ENCODE results near the gene SEC16A.

Gene SEC16A

GRCh38 chr9:136504512-136505348, 21.9 kb upstream of the SEC16A start:
- no peak for DNase-seq

GRCh38 chr9:136502940-136503550, 20.2 kb upstream of the SEC16A start:
- DNase-seq: no peak

- DNase-seq: no peak
Measured at GRCh38 chr9:136502196-136502595, 19.4 kb upstream of the SEC16A start.

GRCh38 chr9:136501686-136502085, 18.8 kb upstream of the SEC16A start:
- DNase-seq: no peak

DNA sequence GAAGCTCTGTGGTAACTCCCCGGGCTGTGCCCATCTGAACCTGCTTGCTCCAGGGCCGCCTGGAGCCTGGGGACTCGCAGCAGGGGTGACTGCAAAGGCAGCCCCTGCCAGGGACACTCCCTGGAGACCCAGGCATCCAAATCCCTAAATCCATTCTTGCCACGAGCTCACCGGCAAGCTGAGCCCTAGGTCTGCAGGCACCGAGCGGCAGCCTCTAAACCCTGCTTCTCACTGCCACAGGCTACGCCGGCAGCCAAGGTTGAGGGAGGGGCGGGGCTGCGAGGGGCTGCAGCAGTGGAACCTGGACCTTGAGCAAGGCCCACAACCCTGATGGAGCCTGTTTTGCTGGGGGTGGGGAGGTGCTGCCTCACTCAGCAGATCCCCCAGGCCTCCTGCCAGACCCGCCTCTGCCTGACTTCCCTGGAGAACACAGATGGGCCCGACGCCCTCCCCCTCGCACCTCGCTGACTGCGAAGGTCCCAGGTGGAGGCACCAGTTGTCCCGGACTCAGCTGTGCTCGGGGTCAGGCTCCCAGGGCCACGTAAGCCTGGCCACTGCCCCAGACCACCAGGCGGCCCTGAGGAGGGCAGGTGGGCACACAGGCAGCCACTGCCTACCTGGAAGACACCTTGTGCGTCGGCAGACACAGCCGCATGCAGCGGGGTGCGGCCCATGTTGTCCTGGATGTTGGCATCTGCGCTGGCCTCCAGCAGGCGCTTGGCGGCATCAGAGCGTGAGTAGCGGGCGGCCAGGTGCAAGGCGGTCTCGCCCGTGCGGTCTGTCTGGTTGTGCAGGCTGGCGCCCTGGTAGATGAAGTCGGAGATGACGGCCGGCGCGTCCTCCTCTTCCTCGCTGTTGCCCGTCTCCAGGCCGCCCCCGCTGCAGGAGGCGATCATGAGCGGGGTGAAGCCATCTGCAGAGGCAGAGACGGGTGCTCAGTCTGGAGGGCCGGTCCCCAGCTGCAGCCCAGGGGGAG, 17.4 kb upstream of the SEC16A start:
- no peak for DNase-seq

- no peak for DNase-seq
Measured at GRCh38 chr9:136499071-136499934, 16.5 kb upstream of the SEC16A start.

DNA sequence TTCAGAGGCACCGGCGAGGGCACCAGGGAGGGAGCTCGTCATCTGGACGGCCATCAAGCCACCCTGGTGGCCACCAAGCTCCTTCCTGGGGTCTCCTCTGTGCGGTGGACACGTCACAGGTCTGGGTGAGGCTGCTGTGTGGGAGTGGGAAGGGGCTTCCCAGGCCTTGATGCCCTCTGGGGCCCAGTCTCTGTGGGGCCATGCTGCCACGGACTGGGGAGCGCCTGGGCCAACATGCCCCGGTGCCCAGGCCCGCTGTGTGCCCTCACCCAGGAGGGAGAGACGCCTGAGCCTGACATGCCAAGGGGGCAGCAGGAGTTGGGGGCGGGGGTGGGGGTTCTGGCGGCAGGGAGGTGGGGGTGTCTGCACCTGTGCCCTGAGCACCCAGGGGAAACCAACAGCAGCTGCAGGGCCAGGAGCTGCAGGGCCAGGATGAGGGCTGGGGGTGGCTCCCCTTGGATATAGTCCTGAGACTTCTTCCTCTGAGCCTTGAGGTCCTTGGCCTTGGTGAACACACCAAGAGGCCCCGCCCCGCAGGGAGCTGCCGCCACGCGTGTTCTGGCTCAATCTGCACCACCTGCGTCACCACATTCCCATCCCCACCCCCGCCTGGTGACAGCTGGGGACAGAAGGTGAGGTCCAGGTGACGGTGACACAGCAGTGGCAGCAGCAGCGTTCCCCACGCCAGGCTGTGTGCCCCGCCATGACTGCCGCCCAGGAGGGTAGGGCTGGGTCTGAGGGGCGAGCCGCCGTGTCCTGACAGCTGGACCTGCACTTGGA, 15.3 kb upstream of the SEC16A start:
- DNase-seq: no peak

- no peak for DNase-seq
Measured at GRCh38 chr9:136496801-136497620, 14.2 kb upstream of the SEC16A start.

- no peak for DNase-seq
Measured at GRCh38 chr9:136496181-136496580, 13.3 kb upstream of the SEC16A start.

- DNase-seq: no peak
Measured at GRCh38 chr9:136495238-136495800, 12.5 kb upstream of the SEC16A start.

DNA sequence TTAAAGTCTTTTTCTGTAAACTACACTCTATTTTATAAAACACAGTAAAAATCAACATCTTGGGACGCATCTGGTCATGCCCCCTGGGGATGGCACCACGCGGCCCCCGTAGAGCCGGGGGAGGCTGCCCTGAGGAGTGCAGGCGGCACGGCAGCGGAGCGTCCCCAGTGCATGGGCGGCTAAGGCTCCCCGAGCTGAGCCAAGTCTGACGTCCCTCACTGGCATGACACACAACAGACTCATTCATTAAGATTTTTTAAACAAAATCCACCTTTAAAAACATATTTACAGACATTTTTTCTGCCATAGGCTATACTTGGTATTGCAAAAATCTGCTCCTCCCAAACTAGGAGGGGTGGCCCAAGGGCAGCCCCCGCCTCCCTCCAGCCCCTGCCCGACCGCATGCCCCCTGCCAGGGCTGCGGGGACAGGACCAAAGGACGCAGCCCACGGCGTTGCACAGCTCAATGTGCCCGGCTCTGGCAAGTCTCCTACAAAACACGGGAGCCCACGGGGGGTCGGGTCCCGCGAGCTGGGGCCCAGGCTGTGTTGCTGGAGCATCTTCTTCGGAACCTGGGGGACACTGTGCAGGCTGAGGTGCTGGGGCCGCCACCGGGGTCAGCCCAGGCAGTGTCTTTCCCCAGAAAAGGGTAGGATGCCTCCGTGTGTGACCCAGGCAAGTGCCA, 11.8 kb upstream of the SEC16A start:
- DNase-seq: no peak

- no peak for DNase-seq
Measured at GRCh38 chr9:136494012-136494411, 11.2 kb upstream of the SEC16A start.

- no peak for DNase-seq
Measured at GRCh38 chr9:136493567-136493971, 10.7 kb upstream of the SEC16A start.

- DNase-seq: no peak
Measured at GRCh38 chr9:136492978-136493522, 10.2 kb upstream of the SEC16A start.

- no peak for DNase-seq
Measured at GRCh38 chr9:136489731-136490130, 6.9 kb upstream of the SEC16A start.

- peak; percentile 69 to 82 for DNase-seq
Measured at GRCh38 chr9:136488247-136489214, 5.7 kb upstream of the SEC16A start.

- DNase-seq: no peak
Measured at GRCh38 chr9:136487672-136488071, 4.8 kb upstream of the SEC16A start.

All from stimulated activated CD4-positive, alpha-beta T cell treated with anti-CD3 and anti-CD28 coated beads, Interleukin-2, amount 100 ng/mL, for 48 hours (primary cell).